HG03457 (cell line): Measurements from ENCODE around the gene CRAMP1.

Source experiments
- ATAC-seq: cut with Tn5 transposase; IDR thresholded peaks from one replicate; pipeline ENCODE4 v1.9.1; 2021; ENCODE audit warnings: moderate number of reproducible peaks; ENCODE audit not compliant: unreplicated experiment

CRAMP1 gene

GRCh38 chr16:1601031-1601430, 11.1 kb upstream of the CRAMP1 start:
- ATAC-seq = no peak

DNA sequence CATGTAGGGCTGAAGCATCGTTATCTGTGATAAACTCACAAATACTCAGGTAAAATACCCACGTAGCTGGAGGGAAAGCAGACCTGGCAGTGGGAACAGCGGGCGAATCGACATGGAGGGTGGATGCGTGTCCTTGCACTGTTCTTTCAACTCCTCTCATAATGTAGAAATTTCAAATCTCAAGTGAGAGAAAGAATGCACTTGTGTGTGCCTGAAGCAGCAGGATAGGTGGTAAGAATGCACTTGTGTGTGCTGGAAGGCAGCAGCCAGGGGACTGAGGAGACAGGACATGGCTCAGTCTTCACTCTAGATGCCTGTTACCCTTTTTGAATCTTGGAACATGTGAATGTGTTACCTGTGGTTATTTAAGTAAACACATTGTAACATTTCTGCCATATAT, 10.7 kb upstream of the CRAMP1 start:
- ATAC-seq = no peak

DNA sequence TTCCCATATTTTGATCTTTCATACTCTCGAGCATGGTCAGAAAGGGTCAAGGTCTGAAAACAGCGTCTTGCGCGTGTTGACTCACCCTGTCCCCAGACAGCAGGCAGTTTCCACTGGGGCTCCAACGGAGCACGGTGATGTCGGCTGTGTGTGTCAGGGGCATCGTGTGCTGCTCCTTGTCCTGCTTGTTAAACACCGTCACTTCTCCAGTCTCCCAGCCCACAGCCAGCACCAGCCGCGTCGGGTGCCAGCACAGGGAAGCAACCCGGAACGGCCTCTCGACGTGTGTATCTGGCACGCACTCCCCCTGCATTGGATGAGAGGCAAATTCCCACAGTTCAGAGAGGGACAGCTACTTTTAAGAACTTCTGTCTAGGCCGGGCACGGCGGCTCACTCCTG, 9.9 kb upstream of the CRAMP1 start:
- ATAC-seq = no peak

DNA sequence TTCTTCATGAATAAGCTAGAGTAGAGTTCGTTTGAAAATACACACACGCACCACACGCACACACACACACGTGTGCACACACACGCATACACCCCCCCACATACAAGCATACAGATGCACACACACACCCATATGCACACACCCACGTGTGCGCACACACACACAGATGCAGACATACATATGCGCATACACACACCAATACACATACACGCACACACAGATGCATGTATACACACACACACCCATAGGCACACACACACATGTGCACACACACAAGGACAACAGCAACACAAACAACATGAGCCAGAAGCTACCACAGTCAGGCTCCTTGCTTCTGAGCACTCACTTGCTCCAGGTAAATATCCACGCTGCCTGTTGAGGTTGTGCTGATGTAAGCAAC, 5.4 kb upstream of the CRAMP1 start:
- ATAC-seq = no peak

DNA sequence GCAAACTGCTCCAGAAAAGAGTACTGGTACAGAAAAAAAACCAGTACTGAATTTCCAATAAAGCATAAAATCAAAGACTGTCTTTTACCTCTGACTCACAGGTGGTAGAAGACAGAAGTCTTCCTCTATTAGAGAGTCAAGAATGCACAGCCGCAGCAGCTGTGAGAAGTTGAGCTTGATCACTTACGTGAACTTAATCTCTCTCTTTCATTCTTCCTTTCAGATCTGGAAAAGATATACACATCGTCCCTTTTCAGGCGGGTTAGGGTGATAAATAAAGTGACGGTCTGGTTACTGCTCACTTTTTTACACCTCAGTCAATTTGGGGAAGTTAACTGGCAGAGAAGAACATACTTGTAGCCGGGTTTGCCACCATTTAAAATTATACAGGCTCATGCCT, 4.2 kb upstream of the CRAMP1 start:
- ATAC-seq = no peak

DNA sequence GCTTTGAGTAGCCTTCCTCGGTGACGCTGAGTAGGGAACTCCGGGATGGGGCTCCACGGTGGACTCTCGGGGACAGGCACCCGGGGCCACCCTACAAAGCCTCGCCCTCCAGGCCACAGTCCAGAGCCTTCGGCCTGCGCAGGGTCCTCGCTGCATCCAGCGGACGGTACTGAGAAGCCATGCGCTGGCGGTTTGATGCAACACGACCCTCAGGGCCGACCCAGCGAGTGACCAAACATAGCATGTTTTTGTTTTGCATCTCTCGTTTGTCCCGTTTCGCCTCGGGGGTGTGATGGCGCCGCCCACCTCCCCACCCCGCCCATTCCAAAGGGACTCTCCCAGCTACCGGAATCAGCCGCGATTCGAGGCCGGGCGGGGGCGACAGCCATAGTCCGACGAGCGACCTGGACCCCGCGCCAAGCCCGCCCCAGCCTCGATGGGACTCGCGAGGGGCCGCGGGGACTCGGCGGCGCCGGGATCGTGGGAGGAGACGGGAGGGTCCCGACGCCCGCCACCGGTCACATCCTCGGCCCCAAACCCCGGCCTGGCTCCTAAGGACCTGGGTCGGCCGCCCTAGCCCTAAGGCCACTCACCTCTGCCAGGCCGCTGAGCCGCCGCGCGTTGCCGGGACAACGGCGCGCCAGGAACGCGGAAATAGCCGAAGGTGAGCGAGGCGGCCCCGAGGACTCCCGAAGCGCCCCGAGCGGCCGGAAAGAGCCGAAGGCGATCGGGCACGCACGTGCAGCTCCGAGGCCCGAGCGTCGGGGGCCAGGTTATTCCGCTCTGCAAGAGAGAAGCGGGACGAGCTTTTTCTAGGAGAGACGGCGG, 1.9 kb upstream of the CRAMP1 start:
- peak; percentile 29 for ATAC-seq

GRCh38 chr16:1610899-1611632, 1.1 kb upstream of the CRAMP1 start:
- ATAC-seq = no peak

- no peak for ATAC-seq
Observed at GRCh38 chr16:1613211-1613622, 1.1 kb downstream of the CRAMP1 start.

DNA sequence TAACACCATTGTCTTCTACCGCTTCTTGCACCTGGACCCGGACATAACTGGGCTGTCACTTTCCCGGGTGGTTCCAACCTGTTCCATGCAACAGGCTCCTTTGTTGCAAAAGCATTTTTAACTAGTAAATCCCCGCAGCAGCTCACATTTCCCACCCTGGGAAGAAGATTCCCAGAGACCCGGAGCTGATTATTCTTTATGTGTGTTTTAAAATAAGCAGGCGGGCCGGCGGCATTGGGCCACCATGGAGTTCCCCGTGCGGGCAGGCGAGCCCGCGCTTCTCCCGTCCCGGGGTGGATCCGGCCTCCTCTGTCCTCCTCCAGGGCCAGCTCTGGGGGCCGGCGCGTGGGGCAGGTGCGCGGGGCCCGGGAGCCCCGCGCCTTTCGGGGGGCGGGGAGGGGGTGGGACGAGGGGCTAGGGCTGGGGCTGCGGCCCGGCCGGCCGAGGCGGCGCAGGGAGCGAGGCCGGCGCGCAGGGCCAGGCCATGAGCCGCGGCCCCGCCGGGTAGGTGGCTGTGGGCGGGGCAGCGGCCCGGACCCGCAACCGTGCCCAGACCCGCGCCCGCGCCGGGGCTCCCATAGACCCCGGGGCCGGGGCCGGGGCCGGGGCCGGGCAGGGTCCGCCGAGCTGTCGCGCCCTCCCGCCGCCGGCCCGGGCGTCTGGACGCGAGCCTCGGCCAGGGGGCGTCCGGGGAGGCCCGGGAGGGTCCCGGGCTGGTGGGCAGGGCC, 1.7 kb downstream of the CRAMP1 start:
- ATAC-seq = no peak

DNA sequence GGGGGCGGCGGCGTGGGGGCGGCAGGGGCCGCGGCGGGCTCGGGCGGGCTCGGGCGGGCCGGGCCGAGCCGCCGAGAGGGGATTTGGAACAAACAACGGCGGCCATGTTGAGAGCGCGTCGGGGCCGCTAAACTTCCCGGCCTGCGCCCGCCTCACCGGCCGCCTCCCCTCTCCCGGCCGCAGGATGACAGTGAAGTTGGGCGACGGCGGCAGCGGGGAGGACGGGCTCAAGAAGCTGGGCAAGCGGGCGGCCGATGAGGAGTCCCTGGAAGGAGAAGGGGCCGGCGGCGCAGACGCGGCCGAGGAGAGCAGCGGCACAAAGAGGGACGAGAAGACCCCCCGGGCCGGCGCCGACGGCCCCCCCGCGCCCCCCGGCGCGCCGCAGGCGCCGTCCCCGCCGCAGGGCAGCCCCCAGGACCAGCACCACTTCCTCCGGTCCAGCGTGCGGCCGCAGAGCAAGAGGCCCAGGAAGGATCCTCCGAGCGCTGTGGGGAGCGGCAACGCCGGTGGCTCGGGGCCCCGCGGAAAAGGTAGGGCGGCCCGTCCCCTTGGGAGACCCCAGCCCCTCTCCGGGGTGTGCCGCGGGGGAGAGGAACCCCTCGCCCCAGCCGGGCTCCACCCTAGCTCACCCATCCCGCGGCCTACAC, 2.4 kb downstream of the CRAMP1 start:
- ATAC-seq = no peak

- ATAC-seq = no peak
Observed at GRCh38 chr16:1615761-1616160, 3.6 kb downstream of the CRAMP1 start.

GRCh38 chr16:1619976-1620375, 7.8 kb downstream of the CRAMP1 start:
- no peak for ATAC-seq

DNA sequence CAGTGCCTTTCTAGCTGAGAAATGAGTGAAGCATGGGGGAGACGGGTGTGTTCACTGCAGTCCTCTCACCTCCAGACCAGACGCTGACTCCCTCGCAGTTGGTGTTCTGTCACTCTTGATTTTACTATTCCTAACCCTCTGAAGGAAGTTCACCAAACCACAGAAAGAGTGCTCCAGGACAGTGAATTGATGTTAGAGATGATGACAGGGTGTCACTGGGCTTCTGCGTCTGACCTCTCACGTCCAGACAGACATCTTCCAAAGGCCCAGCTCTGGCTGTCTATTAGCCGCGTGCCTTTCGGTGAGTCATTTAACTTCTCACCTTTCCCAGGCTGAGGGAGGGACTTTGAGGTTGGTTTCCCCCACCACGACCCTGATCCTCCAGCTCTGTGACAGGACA, 8.2 kb downstream of the CRAMP1 start:
- ATAC-seq = no peak

DNA sequence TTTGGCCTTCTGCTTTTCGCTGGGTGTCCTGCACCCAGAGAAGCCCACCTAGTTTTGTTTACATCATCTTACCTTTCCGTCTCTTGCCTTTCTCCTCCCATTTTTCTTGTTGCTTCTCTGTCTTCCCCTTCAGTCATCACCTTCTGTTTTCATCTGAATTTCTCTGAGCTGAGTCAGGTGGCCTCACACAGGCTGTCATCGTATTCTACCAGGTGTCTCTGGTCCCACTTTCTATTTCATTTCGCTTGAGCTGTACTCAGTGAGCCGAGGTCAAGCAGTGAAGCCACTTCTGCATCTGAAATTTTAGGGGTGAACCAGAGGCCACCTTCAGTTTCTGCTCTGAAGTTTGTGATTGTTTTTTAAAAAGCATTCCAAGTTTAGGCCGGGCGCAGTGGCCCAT, 9.7 kb downstream of the CRAMP1 start:
- no peak for ATAC-seq

GRCh38 chr16:1626327-1626726, 14.2 kb downstream of the CRAMP1 start:
- no peak for ATAC-seq

DNA sequence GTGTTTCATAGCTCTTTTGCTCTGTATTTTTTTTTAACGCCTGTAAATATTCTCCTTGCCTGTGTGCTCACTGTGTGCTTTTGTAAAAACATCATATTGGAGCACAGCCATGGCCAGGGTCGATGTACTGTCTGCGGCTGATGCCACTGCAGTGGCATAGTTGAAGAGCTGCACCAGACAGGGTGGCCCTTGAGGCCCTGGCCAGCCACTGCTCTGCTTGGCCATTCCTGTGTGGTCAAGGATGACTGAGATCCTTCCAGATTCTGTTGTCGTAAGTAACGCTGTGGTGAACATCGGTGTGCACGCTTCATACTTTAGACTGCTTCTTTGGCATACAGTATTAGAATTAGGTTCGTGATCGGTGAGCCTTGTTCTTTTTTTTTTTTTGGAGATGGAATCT, 14.6 kb downstream of the CRAMP1 start:
- no peak for ATAC-seq

DNA sequence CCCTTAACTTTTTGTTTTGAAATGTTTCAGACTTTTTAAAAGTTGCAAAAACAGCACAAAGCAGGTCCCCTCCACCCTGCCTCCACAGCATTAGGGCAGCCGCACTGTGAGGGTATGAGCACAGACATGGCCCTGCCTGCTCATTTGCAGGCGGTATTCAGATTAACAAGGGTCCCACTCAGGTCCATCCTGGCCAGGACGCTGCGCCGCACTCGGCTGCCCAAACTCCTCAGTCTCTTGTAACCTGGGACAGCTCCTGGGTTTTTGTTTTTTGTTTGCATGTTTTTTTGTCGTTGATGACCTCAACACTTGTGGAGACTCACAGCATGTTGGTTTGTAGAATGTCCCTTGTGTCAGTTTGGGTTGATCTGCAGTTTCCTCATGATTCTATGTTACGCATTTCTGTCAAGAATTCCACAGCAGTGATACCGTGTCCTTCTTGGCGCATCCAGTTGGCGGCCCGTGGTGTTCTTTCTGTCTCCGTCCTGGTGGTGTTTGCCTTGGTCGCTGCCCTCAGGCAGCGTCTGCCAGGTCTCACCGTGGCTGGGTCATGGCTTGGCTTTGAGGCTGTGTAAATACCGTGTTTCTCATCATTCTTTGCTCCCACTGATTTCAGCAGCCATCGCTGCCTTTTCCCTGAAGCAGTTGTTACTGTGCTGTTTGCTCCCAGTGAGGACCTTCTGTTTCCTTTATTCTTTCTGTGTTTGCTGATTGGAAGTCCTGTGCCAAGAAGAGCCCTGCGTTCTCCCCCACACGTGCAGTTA, 18.5 kb downstream of the CRAMP1 start:
- ATAC-seq = no peak

DNA sequence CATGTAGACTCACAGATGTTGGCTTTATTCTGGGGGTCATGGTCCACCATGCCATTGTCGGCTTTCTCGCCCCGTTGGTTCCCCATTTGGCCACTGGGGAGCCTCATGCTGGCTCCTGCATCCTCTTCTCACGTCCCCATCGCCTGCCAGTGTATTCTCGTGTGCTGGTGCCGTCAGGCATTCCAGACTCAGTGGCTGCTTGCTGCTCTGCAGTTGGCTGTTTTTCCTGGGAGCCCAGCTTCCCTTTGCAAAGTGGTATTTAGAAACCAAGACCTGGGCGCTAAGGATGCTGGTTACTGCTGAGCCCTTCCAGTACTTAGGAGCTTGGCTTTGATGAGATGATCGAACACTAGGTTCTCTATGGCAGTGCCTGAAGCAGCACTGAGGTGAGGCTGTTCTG, 19.1 kb downstream of the CRAMP1 start:
- no peak for ATAC-seq

DNA sequence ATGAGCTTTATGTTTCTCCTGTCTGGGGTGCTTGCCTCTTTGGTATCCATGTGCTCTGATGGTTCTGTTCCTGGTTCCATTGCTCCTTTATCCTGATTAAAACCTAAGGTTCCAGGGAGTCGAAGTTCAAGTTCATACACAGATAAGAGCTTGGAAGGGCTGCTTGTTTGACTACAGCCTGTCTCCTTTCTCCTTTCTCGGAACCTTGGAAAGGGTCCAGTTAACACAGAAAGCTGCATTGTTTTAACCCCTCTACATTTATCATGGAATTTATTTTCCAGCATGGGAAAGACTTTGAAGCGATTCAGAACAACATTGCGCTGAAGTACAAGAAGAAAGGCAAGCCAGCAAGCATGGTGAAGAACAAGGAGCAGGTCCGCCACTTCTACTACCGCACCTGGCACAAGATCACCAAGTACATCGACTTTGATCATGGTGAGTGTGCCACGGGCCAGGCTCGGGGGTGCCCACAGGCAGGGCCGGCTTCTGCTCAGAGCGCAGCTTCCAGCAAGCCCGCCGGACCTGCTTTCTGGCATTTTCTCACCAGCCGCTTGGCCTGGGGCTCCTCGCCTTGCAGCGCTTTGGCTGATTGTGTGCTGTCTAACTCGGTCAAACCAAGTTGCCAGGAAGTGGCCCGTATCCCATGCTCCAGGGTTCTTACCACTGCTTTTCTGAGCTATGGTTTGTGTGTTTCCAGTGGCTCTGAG, 19.9 kb downstream of the CRAMP1 start:
- ATAC-seq = no peak

DNA sequence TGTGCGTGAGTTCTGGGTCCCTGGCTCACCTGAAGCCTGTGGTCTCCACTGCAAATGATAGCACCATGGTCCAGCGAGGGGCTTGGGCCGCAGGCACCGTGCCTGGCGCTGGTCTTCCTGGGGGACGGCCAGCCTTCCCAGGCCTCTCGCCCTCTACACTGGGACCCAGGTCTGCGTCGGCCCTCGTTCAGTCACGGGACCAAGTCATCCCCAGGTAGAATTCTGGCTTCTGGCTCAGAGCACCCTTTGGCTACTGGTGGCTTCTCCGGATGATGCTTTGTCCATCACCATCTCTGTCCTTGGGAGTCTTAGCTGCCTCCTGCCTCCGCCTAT, 20.4 kb downstream of the CRAMP1 start:
- ATAC-seq = no peak
